Measurements from ENCODE around the gene TOP3B.
A peak's percentile ranks its signal among the peaks of the same experiment; 100 is the strongest.

The TOP3B gene

GRCh38 chr22:21952586-21953571 is 29.7 kb downstream of the TOP3B start, which contains the start of gene PPM1F:
TSS of gene PPM1F (minus strand) at chr22:21952848. CDS start at chr22:21946048, 6,800 bp downstream.
- peak within 1 kb of the TSS; percentile 37 for H2AFZ ChIP-seq (ENCODE audit: insufficient read depth, low read length, poor library complexity)
- H2BK5ac ChIP-seq (ENCODE audit: low read depth, low read length, poor library complexity) = peak within 1 kb of the TSS; percentile 38
- peak within 1 kb of the TSS; percentile 67 for H2BK120ac ChIP-seq (ENCODE audit: insufficient read depth, low read length, poor library complexity)
- peak within 1 kb of the TSS; percentile 92 for H3K18ac ChIP-seq (ENCODE audit: low read length)
- peak within 1 kb of the TSS; percentile 10 for H3K23ac ChIP-seq (ENCODE audit: low read length)
- no peak within 1 kb of the TSS for H4K12ac ChIP-seq (ENCODE audit: low read depth, low read length)
- peak within 1 kb of the TSS; percentile 88 for H3K14ac ChIP-seq (ENCODE audit: low read length)
- H3K4me3 ChIP-seq (ENCODE audit: low read depth, low read length) = peak within 1 kb of the TSS; percentile 90
- no peak within 1 kb of the TSS for H3K4ac ChIP-seq (ENCODE audit: low read depth, low read length)
- peak; percentile 73 to 90 for DNase-seq
- peak within 1 kb of the TSS; percentile 51 for H4K91ac ChIP-seq (ENCODE audit: low read depth, low read length)
- no peak within 1 kb of the TSS for H2BK12ac ChIP-seq (ENCODE audit: low read length)
- H3K36me3 ChIP-seq (ENCODE audit: control insufficient read depth in 1 of 2, insufficient read depth in 2 of 2, low read length in 2 of 2) = no peaks in the 10 kb centered on the region
- H3K79me1 ChIP-seq (ENCODE audit: low read length) = peaks cover 4% of the 10 kb centered on the region
- peaks cover 2% of the 10 kb centered on the region for H3K79me2 ChIP-seq (ENCODE audit: control insufficient read depth, insufficient read depth, low read length, poor library complexity)
- WGBS (ENCODE audit: extremely low coverage, insufficient coverage, insufficient read length) = no CpG with 5 or more reads among the region's 58 CpGs
- no peak within 1 kb of the TSS for H2AK5ac ChIP-seq (ENCODE audit: low read length)
- peaks cover 5 to 11% of the 10 kb centered on the region in 2 experiments for H3K4me1 ChIP-seq (ENCODE audit: control insufficient read depth in 1 of 2, insufficient read depth in 2 of 2, low read length in 2 of 2)
- H3K9me3 ChIP-seq (ENCODE audit: insufficient read depth, low read depth, low read length) = no peaks in the 10 kb centered on the region
- H3K4me2 ChIP-seq (ENCODE audit: low read length) = peak within 1 kb of the TSS; percentile 94
- peak within 1 kb of the TSS; percentile 45 for H3K27ac ChIP-seq (ENCODE audit: low read depth, low read length)
- no peaks in the 10 kb centered on the region for H3K27me3 ChIP-seq (ENCODE audit: insufficient read depth, low read length)
- H3K9ac ChIP-seq (ENCODE audit: low read length) = peak within 1 kb of the TSS; percentile 95
- peak within 1 kb of the TSS; percentile 94 for H4K8ac ChIP-seq (ENCODE audit: low read depth, low read length)

- WGBS (ENCODE audit: extremely low coverage, insufficient coverage, insufficient read length) = no CpG with 5 or more reads among the region's 29 CpGs
- peak; percentile 98 to 99 for DNase-seq
- H2AK5ac ChIP-seq (ENCODE audit: low read length) = no peak overlapping the region
- no peaks in the 10 kb centered on the region for H3K36me3 ChIP-seq (ENCODE audit: control insufficient read depth in 1 of 2, insufficient read depth in 2 of 2, low read length in 2 of 2)
- H3K79me2 ChIP-seq (ENCODE audit: control insufficient read depth, insufficient read depth, low read length, poor library complexity) = peaks cover 2% of the 10 kb centered on the region
- H2BK120ac ChIP-seq (ENCODE audit: insufficient read depth, low read length, poor library complexity) = no peak overlapping the region
- H2BK5ac ChIP-seq (ENCODE audit: low read depth, low read length, poor library complexity) = no peak overlapping the region
- H3K79me1 ChIP-seq (ENCODE audit: low read length) = peaks cover 4% of the 10 kb centered on the region
- H4K12ac ChIP-seq (ENCODE audit: low read depth, low read length) = no peak overlapping the region
- H3K4me3 ChIP-seq (ENCODE audit: low read depth, low read length) = peak overlapping the region; percentile 90
- H3K4ac ChIP-seq (ENCODE audit: low read depth, low read length) = no peak overlapping the region
- H3K27ac ChIP-seq (ENCODE audit: low read depth, low read length) = peak overlapping the region; percentile 15
- peaks cover 5 to 13% of the 10 kb centered on the region in 2 experiments for H3K4me1 ChIP-seq (ENCODE audit: control insufficient read depth in 1 of 2, insufficient read depth in 2 of 2, low read length in 2 of 2)
- no peak overlapping the region for H4K8ac ChIP-seq (ENCODE audit: low read depth, low read length)
- peak overlapping the region; percentile 57 for H3K18ac ChIP-seq (ENCODE audit: low read length)
- H3K14ac ChIP-seq (ENCODE audit: low read length) = no peak overlapping the region
- H3K9me3 ChIP-seq (ENCODE audit: insufficient read depth, low read depth, low read length) = no peaks in the 10 kb centered on the region
- peak overlapping the region; percentile 69 for H3K9ac ChIP-seq (ENCODE audit: low read length)
- peak overlapping the region; percentile 94 for H3K4me2 ChIP-seq (ENCODE audit: low read length)
- H3K23ac ChIP-seq (ENCODE audit: low read length) = no peak overlapping the region
- no peak overlapping the region for H2AFZ ChIP-seq (ENCODE audit: insufficient read depth, low read length, poor library complexity)
- H3K27me3 ChIP-seq (ENCODE audit: insufficient read depth, low read length) = no peaks in the 10 kb centered on the region
- H2BK12ac ChIP-seq (ENCODE audit: low read length) = no peak overlapping the region
- peak overlapping the region; percentile 7 for H4K91ac ChIP-seq (ENCODE audit: low read depth, low read length)
These were observed 30.6 kb downstream of the TOP3B start for GRCh38 chr22:21951931-21952465.

- Histone ChIP-seq H3K9ac (ENCODE audit: low read length) (no peak overlapping the region), H3K4me3 (ENCODE audit: low read depth, low read length) (no peak overlapping the region), H2BK120ac (ENCODE audit: insufficient read depth, low read length, poor library complexity) (no peak overlapping the region), H2AFZ (ENCODE audit: insufficient read depth, low read length, poor library complexity) (no peak overlapping the region), H3K18ac (ENCODE audit: low read length) (no peak overlapping the region), H3K4ac (ENCODE audit: low read depth, low read length) (no peak overlapping the region), H3K4me2 (ENCODE audit: low read length) (no peak overlapping the region), H3K27me3 (ENCODE audit: insufficient read depth, low read length) (no peaks in the 10 kb centered on the region), H3K9me3 (ENCODE audit: insufficient read depth, low read depth, low read length) (no peaks in the 10 kb centered on the region), H3K79me2 (ENCODE audit: control insufficient read depth, insufficient read depth, low read length, poor library complexity) (peaks cover 2% of the 10 kb centered on the region), H4K8ac (ENCODE audit: low read depth, low read length) (no peak overlapping the region), H3K4me1 (ENCODE audit: control insufficient read depth in 1 of 2, insufficient read depth in 2 of 2, low read length in 2 of 2) (peaks cover 5 to 13% of the 10 kb centered on the region in 2 experiments), H2BK12ac (ENCODE audit: low read length) (no peak overlapping the region), H2AK5ac (ENCODE audit: low read length) (no peak overlapping the region), H2BK5ac (ENCODE audit: low read depth, low read length, poor library complexity) (no peak overlapping the region), H3K27ac (ENCODE audit: low read depth, low read length) (no peak overlapping the region), H4K91ac (ENCODE audit: low read depth, low read length) (no peak overlapping the region), H4K12ac (ENCODE audit: low read depth, low read length) (no peak overlapping the region), H3K36me3 (ENCODE audit: control insufficient read depth in 1 of 2, insufficient read depth in 2 of 2, low read length in 2 of 2) (peaks cover 2 to 3% of the 10 kb centered on the region in 2 experiments), H3K79me1 (ENCODE audit: low read length) (peaks cover 4% of the 10 kb centered on the region), H3K23ac (ENCODE audit: low read length) (no peak overlapping the region), H3K14ac (ENCODE audit: low read length) (no peak overlapping the region)
- no CpG with 5 or more reads among the region's 7 CpGs for WGBS (ENCODE audit: extremely low coverage, insufficient coverage, insufficient read length)
- no peak for DNase-seq
These were observed 31.5 kb downstream of the TOP3B start for GRCh38 chr22:21951062-21951461.

- Histone ChIP-seq H3K4me2 (ENCODE audit: low read length) (no peak overlapping the region), H3K4me1 (ENCODE audit: control insufficient read depth in 1 of 2, insufficient read depth in 2 of 2, low read length in 2 of 2) (peaks cover 5 to 13% of the 10 kb centered on the region in 2 experiments), H2BK5ac (ENCODE audit: low read depth, low read length, poor library complexity) (no peak overlapping the region), H3K36me3 (ENCODE audit: control insufficient read depth in 1 of 2, insufficient read depth in 2 of 2, low read length in 2 of 2) (peaks cover 13 to 14% of the 10 kb centered on the region in 2 experiments), H3K4me3 (ENCODE audit: low read depth, low read length) (no peak overlapping the region), H3K79me2 (ENCODE audit: control insufficient read depth, insufficient read depth, low read length, poor library complexity) (peaks cover 2% of the 10 kb centered on the region), H4K91ac (ENCODE audit: low read depth, low read length) (no peak overlapping the region), H3K27me3 (ENCODE audit: insufficient read depth, low read length) (no peaks in the 10 kb centered on the region), H2BK120ac (ENCODE audit: insufficient read depth, low read length, poor library complexity) (no peak overlapping the region), H3K4ac (ENCODE audit: low read depth, low read length) (no peak overlapping the region), H3K9me3 (ENCODE audit: insufficient read depth, low read depth, low read length) (no peaks in the 10 kb centered on the region), H3K14ac (ENCODE audit: low read length) (no peak overlapping the region), H3K23ac (ENCODE audit: low read length) (no peak overlapping the region), H3K79me1 (ENCODE audit: low read length) (peaks cover 4% of the 10 kb centered on the region), H4K8ac (ENCODE audit: low read depth, low read length) (no peak overlapping the region), H2AK5ac (ENCODE audit: low read length) (no peak overlapping the region), H4K12ac (ENCODE audit: low read depth, low read length) (no peak overlapping the region), H3K27ac (ENCODE audit: low read depth, low read length) (no peak overlapping the region), H3K9ac (ENCODE audit: low read length) (no peak overlapping the region), H3K18ac (ENCODE audit: low read length) (no peak overlapping the region), H2BK12ac (ENCODE audit: low read length) (no peak overlapping the region), H2AFZ (ENCODE audit: insufficient read depth, low read length, poor library complexity) (no peak overlapping the region)
- DNase-seq = no peak
- no CpG with 5 or more reads among the region's 1 CpG for WGBS (ENCODE audit: extremely low coverage, insufficient coverage, insufficient read length)
These were observed 32.6 kb downstream of the TOP3B start for GRCh38 chr22:21949948-21950347.
